HG02759 (cell line): Measurements from ENCODE around the gene GLO1.
"Not testable (repeated sequence)": the region's sequence is repeated elsewhere in the genome, so short reads cannot be mapped to it uniquely, and the experiment has no call there.

Source experiments
- ATAC-seq: cut with Tn5 transposase; IDR thresholded peaks from one replicate; pipeline ENCODE4 v1.9.1; 2021; ENCODE audit warnings: mild to moderate bottlenecking, moderate library complexity; ENCODE audit not compliant: unreplicated experiment

Gene GLO1

GRCh38 chr6:38708496-38708895 is 5.6 kb upstream of the GLO1 start:
- ATAC-seq = no peak

DNA sequence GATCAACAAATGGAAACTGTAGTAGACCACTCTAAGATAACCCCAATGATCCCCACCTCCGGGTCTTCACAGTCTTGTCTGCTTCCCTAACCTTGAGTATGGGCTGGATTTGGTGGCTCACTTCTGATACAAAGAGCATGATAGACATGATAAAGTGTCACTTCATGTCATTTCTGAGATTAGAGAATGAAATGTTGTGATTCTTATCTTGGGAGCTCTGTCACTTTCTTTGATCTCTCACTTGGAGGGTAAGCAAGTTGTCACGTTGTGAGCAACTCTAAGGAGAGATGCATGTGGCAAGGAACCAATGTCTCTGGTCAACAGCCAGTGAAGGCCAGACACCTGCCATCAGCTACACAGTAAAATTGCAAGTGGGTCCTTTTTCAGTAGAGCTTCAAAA is 3.0 kb upstream of the GLO1 start:
- no peak for ATAC-seq

- ATAC-seq = no peak
Observed at GRCh38 chr6:38703949-38704590, 1.1 kb upstream of the GLO1 start.

DNA sequence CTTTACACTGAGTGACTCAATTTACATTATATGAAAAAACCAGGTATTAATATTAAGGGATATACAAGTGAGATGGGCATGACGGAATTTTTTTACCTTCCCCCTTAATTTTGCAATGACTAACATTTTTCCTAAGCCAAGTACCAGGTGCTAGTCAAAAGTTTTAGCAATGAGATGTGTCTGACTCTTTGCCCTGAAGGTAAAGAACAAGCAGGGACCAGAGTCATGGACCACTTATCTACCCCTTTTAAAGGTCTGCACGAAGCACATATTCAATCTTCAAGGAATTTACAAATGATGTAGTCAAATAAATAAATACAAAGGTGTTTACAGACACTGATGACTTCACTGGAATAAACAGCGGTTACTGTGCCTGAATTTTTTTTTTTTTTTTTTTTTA is 1.4 kb downstream of the GLO1 start:
- no peak for ATAC-seq

DNA sequence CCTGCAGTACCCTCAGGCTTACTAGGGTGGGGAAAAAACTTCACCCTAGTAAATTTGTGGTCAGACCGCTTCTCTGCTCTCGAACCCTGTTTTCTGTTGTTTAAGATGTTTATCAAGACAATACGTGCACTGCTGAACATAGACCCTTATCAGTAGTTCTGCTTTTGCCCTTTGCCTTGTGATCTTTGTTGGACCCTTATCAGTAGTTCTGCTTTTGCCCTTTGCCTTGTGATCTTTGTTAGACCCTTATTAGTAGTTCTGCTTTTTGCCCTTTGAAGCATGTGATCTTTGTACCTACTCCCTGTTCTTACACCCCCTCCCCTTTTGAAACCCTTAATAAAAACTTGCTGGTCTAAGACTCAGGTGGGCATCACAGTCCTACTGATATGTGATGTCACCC is 3.2 kb downstream of the GLO1 start:
- ATAC-seq = not testable (repeated sequence)

- ATAC-seq = no peak
Observed at GRCh38 chr6:38697846-38698245, 5.1 kb downstream of the GLO1 start.

GRCh38 chr6:38696345-38696744 is 6.6 kb downstream of the GLO1 start:
- ATAC-seq = no peak

- ATAC-seq = no peak
Observed at GRCh38 chr6:38695933-38696332, 7.0 kb downstream of the GLO1 start.

DNA sequence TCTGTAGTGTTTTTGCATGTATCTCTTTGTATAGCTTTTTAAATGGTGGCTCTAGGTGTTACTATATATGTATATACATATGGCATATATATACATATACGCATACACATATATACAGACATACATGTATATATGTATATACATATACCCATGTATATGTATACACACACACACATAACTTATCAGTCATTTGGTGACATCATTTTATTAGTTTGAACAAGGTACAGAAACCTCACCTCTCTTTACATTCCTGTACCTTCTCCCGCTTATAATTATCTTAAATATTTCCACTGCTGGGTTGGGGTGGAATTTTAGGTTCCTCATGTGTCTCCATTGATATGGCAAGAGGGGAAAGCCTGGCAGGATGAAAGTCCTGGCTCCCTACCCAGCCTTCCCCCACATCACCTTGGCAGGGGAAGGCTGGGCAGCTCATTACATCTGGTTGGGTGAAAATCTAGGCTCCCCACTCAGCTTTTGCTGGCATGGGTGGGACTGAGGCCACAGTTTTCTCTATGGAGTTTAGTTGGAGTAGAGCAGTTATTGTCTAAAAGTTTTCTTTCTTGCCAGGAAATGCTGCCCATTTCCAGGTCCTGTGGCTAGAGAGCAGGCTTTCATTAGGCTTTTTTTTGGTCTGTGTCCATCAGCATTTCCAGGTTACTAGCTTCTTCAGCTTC is 7.6 kb downstream of the GLO1 start:
- ATAC-seq = no peak

DNA sequence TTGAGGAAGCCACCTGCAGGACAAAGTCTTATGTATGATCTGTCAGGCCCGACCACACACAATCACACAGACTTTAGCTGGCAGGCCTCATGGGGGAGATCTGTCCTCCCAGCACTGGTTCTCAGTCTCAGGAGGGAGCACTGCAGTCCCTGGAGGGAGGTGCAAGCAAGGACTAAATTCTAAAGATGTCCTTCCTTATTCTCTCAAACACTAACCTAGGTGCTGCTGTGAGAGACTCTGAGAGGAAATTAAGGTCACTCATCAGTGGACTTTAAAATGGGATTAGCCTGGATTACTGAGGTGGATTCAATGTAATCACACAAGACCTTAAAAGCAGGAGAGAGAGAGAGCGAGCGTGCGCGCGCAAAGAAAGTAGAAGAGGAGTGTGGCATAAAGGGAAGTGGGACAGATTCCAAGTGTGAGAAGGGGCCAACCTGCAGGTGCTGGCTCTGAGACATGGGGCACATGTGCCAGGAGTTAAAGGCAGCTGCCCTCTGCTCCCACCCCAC is 14.3 kb downstream of the GLO1 start:
- peak; percentile 55 for ATAC-seq

DNA sequence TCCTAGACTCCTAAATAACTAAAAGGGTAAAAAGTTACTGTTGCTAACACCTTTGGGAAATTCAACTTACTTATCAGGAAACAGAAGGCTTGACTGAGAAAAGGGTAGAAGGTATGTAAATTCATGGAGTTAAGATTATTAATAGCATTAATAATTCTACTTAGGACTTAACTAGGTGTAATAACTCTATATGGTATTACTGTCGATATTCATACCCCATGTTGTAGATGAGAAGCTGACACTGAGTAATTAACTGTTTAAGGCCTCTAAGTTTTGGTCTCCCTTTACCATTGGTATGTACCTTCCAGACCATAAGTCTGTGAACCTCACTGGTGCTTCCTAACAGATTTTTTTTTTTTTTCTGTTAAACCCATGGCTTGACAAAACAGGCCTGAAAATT is 15.4 kb downstream of the GLO1 start:
- no peak for ATAC-seq

GRCh38 chr6:38687043-38687353 is 15.9 kb downstream of the GLO1 start:
- no peak for ATAC-seq

GRCh38 chr6:38686270-38687042 is 16.5 kb downstream of the GLO1 start:
- no peak for ATAC-seq

DNA sequence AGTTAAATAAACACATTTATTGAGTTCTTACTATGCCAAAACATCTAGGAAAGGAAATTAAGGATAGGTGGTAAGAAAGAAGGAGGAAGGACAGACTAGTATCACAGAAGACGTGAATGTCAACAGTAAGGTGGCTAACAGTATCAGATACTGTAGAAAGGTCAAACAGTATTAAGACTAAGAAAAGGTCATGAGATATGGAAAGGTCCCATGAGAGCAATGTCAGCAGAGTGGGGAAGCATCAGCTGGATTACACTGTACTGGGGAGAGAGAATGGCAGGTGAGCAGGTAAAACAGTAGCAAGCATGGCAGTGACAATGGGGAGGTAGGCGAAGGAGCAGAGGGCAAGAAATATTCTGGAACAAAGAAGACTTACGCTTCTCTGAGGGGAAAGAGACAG is 18.0 kb downstream of the GLO1 start:
- no peak for ATAC-seq

GRCh38 chr6:38684237-38684636 is 18.7 kb downstream of the GLO1 start:
- ATAC-seq = no peak

GRCh38 chr6:38681850-38682249 is 21.1 kb downstream of the GLO1 start:
- ATAC-seq = no peak

- no peak for ATAC-seq
Observed at GRCh38 chr6:38679668-38680067, 23.3 kb downstream of the GLO1 start.

DNA sequence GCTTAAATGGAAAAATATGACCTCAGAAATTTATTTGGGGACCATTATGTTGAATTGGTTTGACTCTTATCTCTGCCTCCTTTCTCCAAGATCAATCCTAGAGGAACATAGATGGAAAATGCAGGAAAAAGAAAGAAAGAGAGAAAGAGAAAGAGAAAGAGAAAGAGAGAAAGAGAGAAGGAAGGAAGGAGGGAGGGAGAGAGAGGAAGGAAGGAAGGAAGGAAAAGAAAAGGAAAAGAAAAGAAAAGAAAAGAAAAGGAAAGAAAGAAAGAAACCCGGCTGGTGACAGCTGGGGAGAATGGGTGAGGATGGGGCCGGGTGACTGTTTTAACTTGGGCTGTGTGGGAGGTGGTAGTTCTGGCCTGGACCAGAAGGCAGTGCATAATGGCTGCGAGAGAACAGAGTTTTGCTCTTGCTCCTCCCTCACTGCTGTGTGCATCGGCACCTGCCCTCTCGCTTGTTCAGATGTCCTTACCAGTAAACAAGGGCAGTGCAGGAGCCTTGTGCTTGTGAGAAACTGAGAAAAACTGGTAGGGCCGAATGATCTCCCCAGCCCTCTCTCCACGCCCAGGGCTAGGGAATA is 24.7 kb downstream of the GLO1 start:
- ATAC-seq = no peak

DNA sequence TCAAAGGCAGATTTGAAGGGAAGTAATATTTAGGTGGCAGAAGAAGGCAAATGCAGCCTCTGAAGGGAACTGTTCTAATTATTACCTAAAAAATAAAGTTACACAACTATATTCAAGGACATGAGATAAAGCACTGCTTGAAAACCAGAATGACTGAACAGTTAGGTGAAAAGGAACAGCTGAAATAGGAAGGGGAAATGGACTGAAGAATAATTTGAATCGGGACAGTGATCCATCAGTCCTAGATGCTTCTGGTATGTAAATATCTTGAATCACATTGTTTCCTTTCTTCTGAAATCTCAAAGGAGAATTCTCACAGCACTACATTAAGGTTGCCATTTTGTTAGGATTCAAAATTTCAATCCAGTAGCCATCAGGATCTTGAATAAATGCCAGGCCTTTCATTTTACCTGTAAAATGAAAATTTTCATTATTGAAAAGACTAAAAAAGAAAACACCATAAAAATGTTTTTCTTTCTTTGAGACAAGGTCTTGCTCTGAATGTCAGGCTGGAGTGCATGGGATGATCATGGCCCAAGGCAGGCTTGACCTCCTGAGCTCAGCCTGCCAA is 25.9 kb downstream of the GLO1 start:
- no peak for ATAC-seq

- no peak for ATAC-seq
Observed at GRCh38 chr6:38676236-38676973, 26.5 kb downstream of the GLO1 start.
